Activated T-helper 1 cell treated with anti-CD3 and anti-CD28 coated beads, Interleukin-12 subunit alpha, Interleukin-12 subunit beta, Interleukin-2, Interleukin-4 antibody, amounts not matched to agents 30 ng/mL and 10 ng/mL and 1 ng/mL, durations not matched to agents 14 hours and 24 hours and 36 hours (primary cell): ENCODE measurements around the gene LHFPL5. TPM values are rescaled to one million over a fixed set of nuclear protein-coding genes. Genes with fewer than 3 reads are reported as not detected.

Experiments used
- DNase-seq: peaks from one replicate; pipeline ENCODE4 v3.0.0; 2021; ENCODE audit warnings: low spot score
- H3K27ac Mint-ChIP-seq: one replicate; pipeline ENCODE4 v1.8.0; 2021; ENCODE audit warnings: mild to moderate bottlenecking, mixed read lengths
- H3K27me3 Mint-ChIP-seq: one replicate; pipeline ENCODE4 v1.8.0; 2022; ENCODE audit warnings: mild to moderate bottlenecking, moderate library complexity, mixed read lengths; ENCODE audit not compliant: insufficient read depth
- H3K36me3 Mint-ChIP-seq: one replicate; pipeline ENCODE4 v1.8.0; 2021; ENCODE audit warnings: low read depth, mixed read lengths
- H3K4me1 Mint-ChIP-seq: one replicate; pipeline ENCODE4 v1.8.0; 2021; ENCODE audit warnings: low read depth, mixed read lengths
- H3K4me3 Mint-ChIP-seq: one replicate; pipeline ENCODE4 v1.8.0; 2021; ENCODE audit warnings: mild to moderate bottlenecking, moderate library complexity, mixed read lengths
- H3K9me3 Mint-ChIP-seq: one replicate; pipeline ENCODE4 v1.8.0; 2021; ENCODE audit warnings: mixed read lengths
- intact Hi-C: fragments of 100-400 bp; cut with micrococcal nuclease; formaldehyde crosslinking; loops from one replicate; pipeline ENCODE4 v1.15.1; 2024
- total RNA-seq: library from RNA; stranded (reverse); gene quantifications from 2 replicates; pipeline ENCODE4 v1.2.3, GENCODE V29; 2022

The LHFPL5 gene
- total RNA-seq, 1 donor from 2014 or later = not detected

- H3K9me3 Mint-ChIP-seq = no peaks in the 10 kb centered on the region
- H3K4me1 Mint-ChIP-seq = no peaks in the 10 kb centered on the region
- H3K27ac Mint-ChIP-seq = no peak overlapping the region
- no peaks in the 10 kb centered on the region for H3K36me3 Mint-ChIP-seq
- H3K27me3 Mint-ChIP-seq = peaks cover 7% of the 10 kb centered on the region
- no peak overlapping the region for H3K4me3 Mint-ChIP-seq
- intact Hi-C loops = no loop called here
- no peak for DNase-seq
Observed at GRCh38 chr6:35798706-35799105, 6.4 kb upstream of the LHFPL5 start.

DNA sequence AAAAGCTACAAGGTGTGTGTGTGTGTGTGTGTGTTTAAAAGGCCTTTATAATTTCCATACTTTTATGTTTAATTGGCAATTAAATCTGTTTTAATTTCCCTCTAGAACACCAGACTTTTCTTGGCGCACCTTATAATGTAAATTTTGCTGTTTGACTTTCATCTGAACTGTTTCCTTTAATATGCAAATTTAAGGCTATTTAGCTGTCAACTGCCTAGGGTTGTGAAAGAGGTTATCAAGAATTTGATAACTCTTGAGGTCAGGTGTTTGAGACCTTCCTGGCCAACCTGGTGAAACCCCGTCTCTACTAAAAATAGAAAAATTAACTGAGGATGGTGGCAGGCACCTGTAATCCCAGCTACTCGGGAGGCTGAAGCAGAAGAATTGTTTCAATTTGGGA is 4.0 kb upstream of the LHFPL5 start:
- Mint-ChIP-seq H3K4me1 (no peaks in the 10 kb centered on the region), H3K4me3 (no peak overlapping the region), H3K9me3 (no peaks in the 10 kb centered on the region), H3K27ac (no peak overlapping the region), H3K36me3 (no peaks in the 10 kb centered on the region), H3K27me3 (peaks cover 10% of the 10 kb centered on the region)
- DNase-seq = no peak
- intact Hi-C loops = no loop called here

- Mint-ChIP-seq H3K36me3 (no peaks in the 10 kb centered on the region), H3K27ac (no peak overlapping the region), H3K4me1 (no peaks in the 10 kb centered on the region), H3K4me3 (no peak overlapping the region), H3K27me3 (peaks cover 3% of the 10 kb centered on the region), H3K9me3 (no peaks in the 10 kb centered on the region)
- intact Hi-C loops = no loop called here
- no peak for DNase-seq
Observed at GRCh38 chr6:35808688-35809087, 3.5 kb downstream of the LHFPL5 start.

DNA sequence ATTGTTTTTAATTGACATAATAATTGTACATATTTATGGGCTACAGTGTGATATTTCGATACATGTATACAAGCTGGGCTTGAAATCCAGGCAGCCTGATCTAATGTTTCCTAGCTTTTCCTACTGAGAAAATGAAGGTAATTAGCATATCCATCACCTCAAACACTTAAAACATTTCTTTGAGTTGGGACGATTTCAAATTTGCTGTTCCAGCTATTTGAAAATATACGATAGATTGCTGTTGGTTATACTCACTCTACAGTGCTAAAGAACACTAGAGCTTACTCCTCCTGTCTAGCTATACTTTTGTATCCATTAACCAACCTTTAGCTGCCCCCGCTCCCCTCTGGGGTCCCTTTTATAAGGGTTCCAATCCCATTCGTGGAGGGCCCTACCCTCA is 4.7 kb downstream of the LHFPL5 start:
- Mint-ChIP-seq H3K27me3 (peaks cover 2% of the 10 kb centered on the region), H3K27ac (no peak overlapping the region), H3K36me3 (no peaks in the 10 kb centered on the region), H3K4me1 (no peaks in the 10 kb centered on the region), H3K9me3 (no peaks in the 10 kb centered on the region), H3K4me3 (no peak overlapping the region)
- intact Hi-C loops = no loop called here
- no peak for DNase-seq

- intact Hi-C loops = no loop called here
- no peaks in the 10 kb centered on the region for H3K27me3 Mint-ChIP-seq
- no peaks in the 10 kb centered on the region for H3K9me3 Mint-ChIP-seq
- no peaks in the 10 kb centered on the region for H3K4me1 Mint-ChIP-seq
- H3K36me3 Mint-ChIP-seq = no peaks in the 10 kb centered on the region
- H3K4me3 Mint-ChIP-seq = no peak overlapping the region
- DNase-seq = no peak
- H3K27ac Mint-ChIP-seq = no peak overlapping the region
Observed at GRCh38 chr6:35810971-35811698, 6.0 kb downstream of the LHFPL5 start.

GRCh38 chr6:35811699-35811995 is 6.5 kb downstream of the LHFPL5 start:
- H3K4me1 Mint-ChIP-seq = no peaks in the 10 kb centered on the region
- intact Hi-C loops = no loop called here
- no peaks in the 10 kb centered on the region for H3K27me3 Mint-ChIP-seq
- H3K9me3 Mint-ChIP-seq = no peaks in the 10 kb centered on the region
- H3K4me3 Mint-ChIP-seq = no peak overlapping the region
- no peaks in the 10 kb centered on the region for H3K36me3 Mint-ChIP-seq
- no peak for DNase-seq
- no peak overlapping the region for H3K27ac Mint-ChIP-seq

DNA sequence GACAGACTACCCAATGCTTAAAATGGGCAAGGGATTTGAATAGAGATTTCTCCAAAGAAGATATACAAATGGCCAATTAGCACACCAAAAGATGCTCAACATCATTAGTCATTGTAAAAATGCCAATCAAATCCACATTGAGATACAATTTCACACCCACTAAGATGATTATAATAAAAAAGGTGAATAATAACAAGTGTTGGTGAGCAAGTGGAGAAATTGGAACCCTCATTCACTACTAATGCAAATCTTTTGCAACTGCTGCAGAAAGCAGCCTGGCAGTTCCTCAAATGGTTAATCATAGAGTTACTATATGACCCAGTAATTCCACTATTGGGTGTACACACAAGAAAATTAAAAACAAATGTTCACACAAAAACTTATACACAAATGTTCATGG is 12.4 kb downstream of the LHFPL5 start:
- DNase-seq = no peak
- Mint-ChIP-seq H3K4me1 (no peaks in the 10 kb centered on the region), H3K27me3 (peaks cover 2% of the 10 kb centered on the region), H3K9me3 (no peaks in the 10 kb centered on the region), H3K27ac (no peak overlapping the region), H3K4me3 (no peak overlapping the region), H3K36me3 (no peaks in the 10 kb centered on the region)
- intact Hi-C loops = no loop called here

DNA sequence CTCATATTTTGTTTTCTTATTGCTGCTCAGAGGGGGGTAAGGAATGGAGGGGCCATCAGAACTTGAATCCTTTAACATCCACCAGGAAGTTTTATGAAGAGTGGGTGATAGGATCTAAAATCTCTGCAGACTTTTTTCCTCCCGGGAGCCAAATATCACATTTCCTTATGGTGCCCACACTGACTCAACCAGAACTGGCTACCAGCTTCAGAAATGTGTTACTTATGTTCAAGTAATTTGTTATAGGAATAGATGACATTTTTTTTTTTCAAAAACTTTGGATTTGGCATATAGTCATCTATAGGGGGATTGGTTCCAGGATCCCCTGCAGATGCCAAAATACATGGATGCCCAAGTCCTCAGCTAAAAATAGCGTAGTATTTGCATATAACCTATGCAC is 18.4 kb downstream of the LHFPL5 start:
- H3K9me3 Mint-ChIP-seq = no peaks in the 10 kb centered on the region
- no peak for DNase-seq
- no peaks in the 10 kb centered on the region for H3K36me3 Mint-ChIP-seq
- H3K4me3 Mint-ChIP-seq = no peak overlapping the region
- H3K27me3 Mint-ChIP-seq = no peaks in the 10 kb centered on the region
- intact Hi-C loops = no loop called here
- no peaks in the 10 kb centered on the region for H3K4me1 Mint-ChIP-seq
- H3K27ac Mint-ChIP-seq = no peak overlapping the region

GRCh38 chr6:35824552-35825192 is 19.5 kb downstream of the LHFPL5 start:
- Mint-ChIP-seq H3K27ac (no peak overlapping the region), H3K36me3 (peaks cover under 1% of the 10 kb centered on the region), H3K9me3 (peaks cover 5% of the 10 kb centered on the region), H3K4me3 (no peak overlapping the region), H3K27me3 (no peaks in the 10 kb centered on the region), H3K4me1 (no peaks in the 10 kb centered on the region)
- no peak for DNase-seq
- intact Hi-C loops = no loop called here

- Mint-ChIP-seq H3K36me3 (peaks cover 23% of the 10 kb centered on the region), H3K27ac (no peak overlapping the region), H3K4me3 (no peak overlapping the region), H3K9me3 (peaks cover 6% of the 10 kb centered on the region), H3K4me1 (no peaks in the 10 kb centered on the region), H3K27me3 (no peaks in the 10 kb centered on the region)
- intact Hi-C loops = no loop called here
- no peak for DNase-seq
Observed at GRCh38 chr6:35829306-35829705, 24.2 kb downstream of the LHFPL5 start.

DNA sequence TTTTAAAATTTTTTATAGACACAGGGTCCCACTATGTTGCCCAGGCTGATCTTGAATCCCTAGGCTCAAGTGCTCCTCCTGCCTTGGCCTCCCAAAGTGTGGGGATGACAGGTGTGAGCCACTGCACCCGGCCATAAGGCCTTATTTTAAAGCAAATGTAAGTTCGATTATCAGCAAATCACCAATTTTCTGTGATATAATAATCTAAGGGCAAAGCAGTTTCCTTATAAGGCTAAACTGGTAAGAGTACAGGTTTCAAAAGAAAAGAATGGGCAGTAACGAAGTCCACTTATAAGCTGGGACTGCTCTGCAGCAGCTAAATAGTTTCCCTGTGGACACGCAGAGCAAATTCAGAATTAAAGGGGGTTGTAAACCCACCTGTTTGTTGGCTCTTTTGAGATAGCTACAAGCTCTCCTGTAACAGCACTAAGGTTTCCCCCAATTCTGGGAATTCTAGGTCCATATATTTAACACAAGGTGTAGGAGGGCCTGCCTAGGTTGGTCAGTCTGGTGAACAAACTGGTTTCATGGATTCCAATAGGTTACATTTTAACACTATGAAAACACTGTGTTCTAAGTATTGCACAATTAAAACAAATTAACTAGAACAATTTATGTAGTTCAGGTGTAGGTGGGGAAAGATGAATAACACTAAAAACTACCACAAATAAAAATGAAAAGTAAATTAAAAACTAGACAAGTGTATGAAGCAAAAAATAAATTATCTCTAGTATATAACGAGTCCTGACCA is 26.3 kb downstream of the LHFPL5 start:
- peaks cover 6% of the 10 kb centered on the region for H3K9me3 Mint-ChIP-seq
- H3K36me3 Mint-ChIP-seq = peaks cover 35% of the 10 kb centered on the region
- H3K27ac Mint-ChIP-seq = no peak overlapping the region
- no peak overlapping the region for H3K4me3 Mint-ChIP-seq
- no peaks in the 10 kb centered on the region for H3K4me1 Mint-ChIP-seq
- H3K27me3 Mint-ChIP-seq = no peaks in the 10 kb centered on the region
- no peak for DNase-seq
- intact Hi-C loops = no loop called here

DNA sequence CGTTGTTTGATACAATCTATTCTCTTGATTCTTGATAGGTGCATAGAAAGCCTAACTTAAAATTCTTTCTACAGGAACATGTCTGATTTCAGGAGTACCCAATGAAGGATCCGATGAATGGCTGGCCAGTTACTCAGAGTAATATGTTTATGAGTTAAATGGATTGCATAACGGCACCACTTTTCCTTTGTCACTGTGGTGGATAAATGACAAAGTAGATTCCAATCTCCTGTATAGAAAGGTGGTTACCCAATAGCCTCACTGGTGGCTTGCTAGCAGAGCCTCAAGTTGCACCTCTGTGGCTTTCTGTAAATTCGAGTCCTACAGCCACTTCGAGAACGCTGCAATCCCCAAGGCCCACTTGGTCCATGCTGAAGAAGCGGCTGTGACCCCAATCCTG is 28.4 kb downstream of the LHFPL5 start:
- H3K4me1 Mint-ChIP-seq = no peaks in the 10 kb centered on the region
- no peak overlapping the region for H3K27ac Mint-ChIP-seq
- H3K27me3 Mint-ChIP-seq = no peaks in the 10 kb centered on the region
- no peak for DNase-seq
- no peak overlapping the region for H3K4me3 Mint-ChIP-seq
- intact Hi-C loops = no loop called here
- peaks cover 46% of the 10 kb centered on the region for H3K36me3 Mint-ChIP-seq
- peaks cover 6% of the 10 kb centered on the region for H3K9me3 Mint-ChIP-seq

DNA sequence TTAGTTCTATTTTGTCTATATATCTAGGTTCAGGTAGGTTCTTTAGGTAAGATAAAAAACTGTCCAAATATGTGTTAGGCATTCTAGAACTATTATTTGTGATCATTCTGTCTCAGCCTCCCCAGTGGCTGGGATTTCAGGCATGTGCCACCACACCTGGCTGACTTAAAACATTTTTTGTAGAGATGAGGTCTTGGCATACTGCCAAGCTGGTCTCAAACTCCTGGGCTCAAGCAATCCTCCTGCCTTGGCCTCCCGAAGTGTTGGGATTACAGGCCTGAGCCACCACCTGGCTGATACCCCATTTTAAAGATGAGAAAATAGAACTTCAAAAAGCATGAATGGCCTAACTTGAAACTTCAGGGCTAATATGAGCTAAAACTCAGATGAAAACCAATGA is 33.9 kb downstream of the LHFPL5 start:
- no peaks in the 10 kb centered on the region for H3K9me3 Mint-ChIP-seq
- no peak overlapping the region for H3K27ac Mint-ChIP-seq
- H3K36me3 Mint-ChIP-seq = peaks cover 50% of the 10 kb centered on the region
- no peaks in the 10 kb centered on the region for H3K4me1 Mint-ChIP-seq
- intact Hi-C loops = no loop called here
- H3K27me3 Mint-ChIP-seq = no peaks in the 10 kb centered on the region
- DNase-seq = no peak
- H3K4me3 Mint-ChIP-seq = no peak overlapping the region
